ENCODE measurements around the gene GDI2. TPM values are rescaled to one million over a fixed set of nuclear protein-coding genes. Genes with fewer than 3 reads are reported as not detected.

GDI2 gene
- total and polyA plus RNA-seq, 4 donors = 103 to 190 (median 155) TPM

- Histone ChIP-seq H3K27ac (ENCODE audit: low read depth in 1 of 2, low read length in 2 of 2) (no peak overlapping the region), H3K4me1 (ENCODE audit: control insufficient read depth in 4 of 4, insufficient read depth in 4 of 4, low read length in 3 of 4) (no peaks in the 10 kb centered on the region), H3K36me3 (ENCODE audit: control insufficient read depth in 4 of 4, insufficient read depth in 3 of 4, low read depth in 1 of 4, low read length in 3 of 4) (no peaks in the 10 kb centered on the region), H3K4me3 (ENCODE audit: low read depth in 1 of 3, low read length in 3 of 3) (no peak overlapping the region), H3K27me3 (ENCODE audit: control insufficient read depth in 4 of 4, insufficient read depth in 4 of 4, low read length in 3 of 4) (no peaks in the 10 kb centered on the region), H3K9ac (ENCODE audit: low read depth in 1 of 2, low read length in 2 of 2) (no peak overlapping the region), H3K9me3 (ENCODE audit: control insufficient read depth in 4 of 4, low read length in 3 of 4) (no peaks in the 10 kb centered on the region)
- TF ChIP-seq FOXA2 (IDR thresholded peaks at IDR 0.05) = no peak
- TF ChIP-seq HNF4A (conservative IDR thresholded peaks at IDR 0.05) = no peak
- no peak for TF ChIP-seq RAD21 (IDR thresholded peaks at IDR 0.05)
- no peak for TF ChIP-seq HNF4G (IDR thresholded peaks at IDR 0.05)
- TF ChIP-seq EGR1 (IDR thresholded peaks at IDR 0.05; ENCODE audit: low read depth in 2 of 2) = no peak
- no peak for TF ChIP-seq MAX (IDR thresholded peaks at IDR 0.05)
- TF ChIP-seq GABPA (IDR thresholded peaks at IDR 0.05 in 1 of 2, conservative IDR thresholded peaks at IDR 0.05 in 1 of 2) = no peak
- no peak for TF ChIP-seq ZBTB33 (IDR thresholded peaks at IDR 0.05)
- no peak for TF ChIP-seq SP1 (IDR thresholded peaks at IDR 0.05)
- no peak for TF ChIP-seq YY1 (IDR thresholded peaks at IDR 0.05)
- no peak for TF ChIP-seq NR2F2 (IDR thresholded peaks at IDR 0.05)
- TF ChIP-seq RXRA (IDR thresholded peaks at IDR 0.05) = no peak
- no peak for TF ChIP-seq REST (IDR thresholded peaks at IDR 0.05)
- TF ChIP-seq TAF1 (conservative IDR thresholded peaks at IDR 0.05) = no peak
- no peak for TF ChIP-seq JUND (IDR thresholded peaks at IDR 0.05)
- no peak for TF ChIP-seq FOXA1 (IDR thresholded peaks at IDR 0.05)
- no peak for TF ChIP-seq ATF3 (IDR thresholded peaks at IDR 0.05)
- TF ChIP-seq, protein P1, sequence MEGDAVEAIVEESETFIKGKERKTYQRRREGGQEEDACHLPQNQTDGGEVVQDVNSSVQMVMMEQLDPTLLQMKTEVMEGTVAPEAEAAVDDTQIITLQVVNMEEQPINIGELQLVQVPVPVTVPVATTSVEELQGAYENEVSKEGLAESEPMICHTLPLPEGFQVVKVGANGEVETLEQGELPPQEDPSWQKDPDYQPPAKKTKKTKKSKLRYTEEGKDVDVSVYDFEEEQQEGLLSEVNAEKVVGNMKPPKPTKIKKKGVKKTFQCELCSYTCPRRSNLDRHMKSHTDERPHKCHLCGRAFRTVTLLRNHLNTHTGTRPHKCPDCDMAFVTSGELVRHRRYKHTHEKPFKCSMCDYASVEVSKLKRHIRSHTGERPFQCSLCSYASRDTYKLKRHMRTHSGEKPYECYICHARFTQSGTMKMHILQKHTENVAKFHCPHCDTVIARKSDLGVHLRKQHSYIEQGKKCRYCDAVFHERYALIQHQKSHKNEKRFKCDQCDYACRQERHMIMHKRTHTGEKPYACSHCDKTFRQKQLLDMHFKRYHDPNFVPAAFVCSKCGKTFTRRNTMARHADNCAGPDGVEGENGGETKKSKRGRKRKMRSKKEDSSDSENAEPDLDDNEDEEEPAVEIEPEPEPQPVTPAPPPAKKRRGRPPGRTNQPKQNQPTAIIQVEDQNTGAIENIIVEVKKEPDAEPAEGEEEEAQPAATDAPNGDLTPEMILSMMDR (IDR thresholded peaks at IDR 0.05; ENCODE audit: low read depth, low read length, missing input control) = no peak
- DNase-seq (ENCODE audit: low spot score) = no peak
- WGBS = 95% methylated on average over 14 of the region's 14 CpGs
Observed at GRCh38 chr10:5830629-5831445, 17.6 kb upstream of the GDI2 start.
